Thoracic aorta (tissue), 2 donors: ENCODE measurements around the gene ZBTB38. TPM values are rescaled to one million over a fixed set of nuclear protein-coding genes. Genes with fewer than 3 reads are reported as not detected.

Experiments
- ATAC-seq: fragments of 150-250 bp; one replicate; pipeline ENCODE4 v1.8.0; 2017; ENCODE audit warnings: low read depth; ENCODE audit not compliant: insufficient number of reproducible peaks, low FRiP score
- DNase-seq: peaks from one replicate; pipeline ENCODE4 v3.0.0-alpha.2; 2020; ENCODE audit warnings: low spot score
- H3K27ac ChIP-seq, 2 donors: fragments of 200-600 bp; sonication (generic); 1 replicate in 1 of 2; 2 replicates in 1 of 2; pipeline ENCODE4 v1.5.1; 2016; ENCODE audit warnings: mild to moderate bottlenecking in 2 of 2, moderate library complexity in 2 of 2
- H3K27me3 ChIP-seq: fragments of 200-600 bp; sonication (generic); replicated peaks from 2 replicates; pipeline ENCODE4 v1.6.0; 2016; ENCODE audit warnings: mild to moderate bottlenecking; ENCODE audit not compliant: insufficient read depth
- H3K36me3 ChIP-seq: fragments of 200-600 bp; sonication (generic); one replicate; pipeline ENCODE4 v1.5.1; 2016
- H3K4me1 ChIP-seq, 2 donors: fragments of 200-600 bp; sonication (generic); 1 replicate in 1 of 2; 2 replicates in 1 of 2; pipeline versions ENCODE4 v1.5.1 to v1.6.0; 2016; ENCODE audit warnings: low read depth in 2 of 2, mild to moderate bottlenecking in 1 of 2; ENCODE audit not compliant: control insufficient read depth in 1 of 2
- H3K4me3 ChIP-seq: fragments of 200-600 bp; sonication (generic); 2 replicates; pipeline ENCODE4 v1.5.1; 2016; ENCODE audit warnings: mild to moderate bottlenecking
- H3K9me3 ChIP-seq: fragments of 200-600 bp; sonication (generic); 2 replicates; pipeline ENCODE4 v1.5.1; 2016
- CTCF ChIP-seq: fragments of 200-600 bp; sonication (generic); IDR thresholded peaks from one replicate; pipeline ENCODE4 v1.5.1; 2019; ENCODE audit warnings: antibody characterized with exemption
- total RNA-seq, 2 donors: library from RNA; depleted of rRNA; stranded (reverse); fragments of >200 nt; gene quantifications; one replicate each; pipeline versions ENCODE4 v1.1.0 to v1.2.3, GENCODE V29; 2016

The ZBTB38 gene
- total RNA-seq, 2 donors from 2014 or later: 169 to 215 TPM

DNA sequence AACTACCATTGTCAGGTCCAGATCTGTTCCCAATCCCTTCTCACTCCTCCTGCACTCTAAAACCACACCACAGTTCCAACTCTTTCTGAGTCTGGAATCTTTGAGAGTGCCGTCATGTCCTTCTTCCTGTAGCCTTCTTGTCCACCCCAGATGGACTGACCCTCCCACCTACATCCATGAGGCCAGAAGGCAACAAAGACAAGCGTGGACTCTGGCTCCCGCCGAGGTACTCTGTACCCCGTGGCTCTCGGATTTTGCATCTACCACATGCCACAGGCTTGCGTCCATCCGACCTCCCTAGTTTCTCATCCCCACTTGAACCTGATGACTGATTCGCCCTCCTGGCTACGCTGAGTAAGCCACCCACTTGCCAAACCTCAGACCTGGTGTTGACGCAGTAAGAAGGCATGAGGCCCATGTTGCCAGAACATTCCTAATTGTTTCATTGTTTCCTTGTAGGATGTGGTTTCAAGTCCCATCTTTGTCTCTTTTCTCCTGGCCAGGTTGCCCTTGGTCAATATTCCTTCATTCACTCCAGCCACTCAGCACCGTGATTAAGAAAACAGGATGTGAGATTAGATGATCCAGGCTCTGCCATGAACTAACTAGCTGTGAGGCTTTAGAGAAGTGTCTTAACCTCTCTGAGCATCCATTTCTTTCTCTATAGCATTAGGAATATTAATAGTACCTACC is 1.1 kb upstream of the ZBTB38 start:
- TF ChIP-seq CTCF: no peak
- Histone ChIP-seq H3K4me1 (peaks cover 29 to 55% of the 10 kb centered on the region in 2 donors), H3K9me3 (no peaks in the 10 kb centered on the region), H3K4me3 (no peak overlapping the region), H3K36me3 (no peaks in the 10 kb centered on the region), H3K27me3 (no peaks in the 10 kb centered on the region), H3K27ac (peak overlapping the region; percentile 97 to 99)
- no peak for ATAC-seq
- DNase-seq: peak; percentile 32

GRCh38 chr3:141368925-141369794 is 856 bp downstream of the ZBTB38 start:
- H3K27ac ChIP-seq: peak overlapping the region; percentile 97 to 99
- no peak for TF ChIP-seq CTCF
- no peaks in the 10 kb centered on the region for H3K9me3 ChIP-seq
- no peaks in the 10 kb centered on the region for H3K27me3 ChIP-seq
- no peak for DNase-seq
- ATAC-seq: no peak
- peak overlapping the region; percentile 73 for H3K4me3 ChIP-seq
- no peaks in the 10 kb centered on the region for H3K36me3 ChIP-seq
- peaks cover 36 to 72% of the 10 kb centered on the region in 2 donors for H3K4me1 ChIP-seq

GRCh38 chr3:141370065-141370533 is 1.8 kb downstream of the ZBTB38 start:
- DNase-seq: peak; percentile 28
- ATAC-seq: peak; percentile 74
- H3K27ac ChIP-seq: peak overlapping the region; percentile 97 to 99
- peaks cover 36 to 75% of the 10 kb centered on the region in 2 donors for H3K4me1 ChIP-seq
- peak; percentile 41 for TF ChIP-seq CTCF
- H3K36me3 ChIP-seq: no peaks in the 10 kb centered on the region
- H3K9me3 ChIP-seq: no peaks in the 10 kb centered on the region
- H3K4me3 ChIP-seq: peak overlapping the region; percentile 73
- H3K27me3 ChIP-seq: no peaks in the 10 kb centered on the region

- no peaks in the 10 kb centered on the region for H3K9me3 ChIP-seq
- no peaks in the 10 kb centered on the region for H3K36me3 ChIP-seq
- ATAC-seq (no peak), DNase-seq (no peak)
- no peaks in the 10 kb centered on the region for H3K27me3 ChIP-seq
- TF ChIP-seq CTCF: no peak
- H3K4me1 ChIP-seq: peaks cover 24 to 65% of the 10 kb centered on the region in 2 donors
- no peak overlapping the region for H3K4me3 ChIP-seq
- no peak overlapping the region for H3K27ac ChIP-seq
These were observed 3.6 kb downstream of the ZBTB38 start for GRCh38 chr3:141371882-141372281.

DNA sequence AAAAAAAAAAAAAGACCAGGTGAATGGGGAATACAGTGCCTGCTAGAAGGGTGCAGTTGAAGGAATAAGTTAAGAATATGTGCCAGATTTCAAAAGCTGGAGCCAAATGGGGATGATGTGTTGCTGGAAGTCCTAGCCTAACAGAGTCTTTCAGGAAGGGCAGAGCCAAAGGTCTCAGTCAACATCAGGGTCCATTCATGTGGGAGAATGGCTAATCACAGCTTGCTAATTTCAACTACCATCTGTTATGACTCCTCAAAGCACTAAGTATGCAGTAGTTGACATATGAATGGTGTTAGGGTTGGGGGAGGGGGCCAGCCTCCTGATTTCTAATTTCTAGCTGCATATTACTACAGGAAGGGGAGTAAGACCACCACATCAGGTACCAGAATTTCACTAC is 4.4 kb downstream of the ZBTB38 start:
- no peak overlapping the region for H3K4me3 ChIP-seq
- no peaks in the 10 kb centered on the region for H3K27me3 ChIP-seq
- no peak for TF ChIP-seq CTCF
- H3K27ac ChIP-seq: no peak overlapping the region
- no peaks in the 10 kb centered on the region for H3K9me3 ChIP-seq
- H3K4me1 ChIP-seq: peaks cover 21 to 57% of the 10 kb centered on the region in 2 donors
- no peak for ATAC-seq
- H3K36me3 ChIP-seq: no peaks in the 10 kb centered on the region
- DNase-seq: no peak
